ENCODE measurements around the gene BAG1.

The BAG1 gene

GRCh38 chr9:33255014-33255413, 9.5 kb downstream of the BAG1 start:
- no peak overlapping the region for H3K4me3 ChIP-seq (ENCODE audit: low read length)
- H3K36me3 ChIP-seq (ENCODE audit: insufficient read depth, low read length) = peaks cover 61% of the 10 kb centered on the region

DNA sequence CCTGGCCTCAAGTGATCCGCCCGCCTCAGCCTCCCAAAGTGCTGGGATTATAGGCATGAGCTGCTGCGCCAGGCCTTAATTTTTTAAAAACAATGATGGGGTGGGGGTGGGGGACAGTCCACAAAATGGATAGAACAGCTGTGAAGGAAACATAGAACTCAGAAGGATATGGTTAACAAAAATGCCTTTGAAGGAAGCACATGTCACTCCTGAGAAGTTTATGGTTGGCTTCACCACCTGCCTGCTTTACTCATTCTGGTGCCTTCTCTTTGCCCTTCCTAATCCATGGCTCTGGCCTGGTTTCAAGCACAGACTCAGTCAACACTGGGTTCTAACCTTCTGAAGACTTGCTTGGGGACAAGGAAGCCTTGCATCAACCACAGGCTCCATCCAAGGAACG, 10.3 kb downstream of the BAG1 start:
- H3K4me3 ChIP-seq (ENCODE audit: low read length) = no peak overlapping the region
- H3K27me3 ChIP-seq (ENCODE audit: control insufficient read depth, insufficient read depth, low read length) = no peaks in the 10 kb centered on the region
- H3K36me3 ChIP-seq (ENCODE audit: insufficient read depth, low read length) = peaks cover 53% of the 10 kb centered on the region
- H3K9ac ChIP-seq (ENCODE audit: low read depth, low read length) = no peak overlapping the region
- H3K4me1 ChIP-seq (ENCODE audit: control insufficient read depth, insufficient read depth, low read length) = peaks cover 6% of the 10 kb centered on the region
- H3K9me3 ChIP-seq (replicated peaks; ENCODE audit: low read length) = no peaks in the 10 kb centered on the region
- no peak overlapping the region for H3K4me2 ChIP-seq (ENCODE audit: low read length)

More at GRCh38 chr9:33255014-33255413, 9.5 kb downstream of the BAG1 start:
- peaks cover 6% of the 10 kb centered on the region for H3K4me1 ChIP-seq (ENCODE audit: control insufficient read depth, insufficient read depth, low read length)
- H3K27me3 ChIP-seq (ENCODE audit: control insufficient read depth, insufficient read depth, low read length) = no peaks in the 10 kb centered on the region
- H3K4me2 ChIP-seq (ENCODE audit: low read length) = no peak overlapping the region
- no peaks in the 10 kb centered on the region for H3K9me3 ChIP-seq (replicated peaks; ENCODE audit: low read length)
- no peak overlapping the region for H3K9ac ChIP-seq (ENCODE audit: low read depth, low read length)

DNA sequence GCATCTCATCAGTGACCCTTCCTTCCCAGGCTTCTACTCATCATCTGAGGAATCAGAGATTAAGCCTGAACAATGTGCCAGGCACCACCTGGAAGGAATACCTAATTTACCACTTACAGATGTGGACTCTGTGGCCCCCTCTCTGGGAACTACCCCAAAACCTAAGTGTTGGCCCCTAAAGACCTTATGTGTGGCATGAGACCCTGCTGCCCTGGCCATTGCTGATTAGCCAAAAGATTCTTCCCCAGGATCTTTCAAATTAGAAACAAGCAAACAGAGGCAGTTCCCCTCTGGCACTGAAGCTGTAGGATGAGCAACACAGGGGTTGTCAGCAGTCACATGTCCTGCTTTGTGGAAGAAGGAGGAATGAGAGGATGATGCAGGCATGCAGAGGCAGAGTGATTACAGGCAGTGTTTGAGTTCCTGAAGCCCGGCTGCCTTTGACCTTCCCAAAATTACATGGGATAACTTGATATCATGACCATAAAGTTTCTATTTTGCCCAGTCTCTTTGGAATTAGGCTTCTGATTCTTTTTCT, 14.0 kb downstream of the BAG1 start:
- H3K9me3 ChIP-seq (replicated peaks; ENCODE audit: low read length) = no peaks in the 10 kb centered on the region
- H3K4me2 ChIP-seq (ENCODE audit: low read length) = no peak overlapping the region
- no peak overlapping the region for H3K4me3 ChIP-seq (ENCODE audit: low read length)
- H3K9ac ChIP-seq (ENCODE audit: low read depth, low read length) = no peak overlapping the region
- H3K27me3 ChIP-seq (ENCODE audit: control insufficient read depth, insufficient read depth, low read length) = no peaks in the 10 kb centered on the region
- peaks cover 26% of the 10 kb centered on the region for H3K36me3 ChIP-seq (ENCODE audit: insufficient read depth, low read length)
- peaks cover 6% of the 10 kb centered on the region for H3K4me1 ChIP-seq (ENCODE audit: control insufficient read depth, insufficient read depth, low read length)

- Histone ChIP-seq H3K36me3 (ENCODE audit: insufficient read depth, low read length) (peaks cover 21% of the 10 kb centered on the region), H3K27me3 (ENCODE audit: control insufficient read depth, insufficient read depth, low read length) (no peaks in the 10 kb centered on the region)
These were observed 14.5 kb downstream of the BAG1 start for GRCh38 chr9:33249983-33250382.

DNA sequence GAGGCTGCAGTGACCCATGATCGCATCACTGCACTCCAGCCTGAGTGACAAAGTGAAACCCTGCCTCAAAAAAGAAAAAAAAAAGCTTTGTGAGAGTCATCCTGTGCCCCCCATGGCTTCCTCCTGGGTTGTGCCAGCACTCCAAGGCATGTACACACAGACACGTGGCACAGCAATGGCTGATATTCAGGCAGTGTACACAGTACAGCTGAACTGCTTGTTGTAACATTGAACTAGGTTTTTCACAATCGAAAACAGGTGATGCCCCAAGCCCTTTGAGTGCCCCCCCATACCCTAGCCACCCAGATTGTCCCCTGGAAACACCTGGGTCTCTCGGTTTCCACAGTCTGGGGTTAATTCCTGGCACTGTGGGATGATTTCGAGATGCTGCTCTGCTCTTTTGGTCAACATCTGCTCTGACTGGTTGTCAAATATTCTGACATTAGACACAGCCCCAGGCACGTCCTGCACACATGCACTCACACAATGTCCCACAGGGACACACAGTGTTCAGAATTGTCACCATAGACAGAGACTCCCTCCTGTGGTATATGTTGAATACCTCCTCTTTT, 15.3 kb downstream of the BAG1 start:
- Histone ChIP-seq H3K36me3 (ENCODE audit: insufficient read depth, low read length) (peaks cover 13% of the 10 kb centered on the region), H3K4me2 (ENCODE audit: low read length) (no peak overlapping the region), H3K4me3 (ENCODE audit: low read length) (no peak overlapping the region), H3K27me3 (ENCODE audit: control insufficient read depth, insufficient read depth, low read length) (no peaks in the 10 kb centered on the region), H3K9ac (ENCODE audit: low read depth, low read length) (no peak overlapping the region), H3K4me1 (ENCODE audit: control insufficient read depth, insufficient read depth, low read length) (peaks cover 6% of the 10 kb centered on the region), H3K9me3 (replicated peaks; ENCODE audit: low read length) (no peaks in the 10 kb centered on the region)

More at GRCh38 chr9:33249983-33250382, 14.5 kb downstream of the BAG1 start:
- H3K4me3 ChIP-seq (ENCODE audit: low read length) = no peak overlapping the region
- H3K4me1 ChIP-seq (ENCODE audit: control insufficient read depth, insufficient read depth, low read length) = peaks cover 6% of the 10 kb centered on the region
- no peaks in the 10 kb centered on the region for H3K9me3 ChIP-seq (replicated peaks; ENCODE audit: low read length)
- no peak overlapping the region for H3K9ac ChIP-seq (ENCODE audit: low read depth, low read length)
- H3K4me2 ChIP-seq (ENCODE audit: low read length) = no peak overlapping the region

GRCh38 chr9:33248606-33249005, 15.9 kb downstream of the BAG1 start:
- H3K9me3 ChIP-seq (replicated peaks; ENCODE audit: low read length) = no peaks in the 10 kb centered on the region
- H3K36me3 ChIP-seq (ENCODE audit: insufficient read depth, low read length) = peaks cover 12% of the 10 kb centered on the region
- peaks cover 6% of the 10 kb centered on the region for H3K4me1 ChIP-seq (ENCODE audit: control insufficient read depth, insufficient read depth, low read length)
- H3K27me3 ChIP-seq (ENCODE audit: control insufficient read depth, insufficient read depth, low read length) = no peaks in the 10 kb centered on the region
- H3K4me3 ChIP-seq (ENCODE audit: low read length) = no peak overlapping the region
- H3K4me2 ChIP-seq (ENCODE audit: low read length) = no peak overlapping the region
- H3K9ac ChIP-seq (ENCODE audit: low read depth, low read length) = no peak overlapping the region

GRCh38 chr9:33246269-33246860, 18.1 kb downstream of the BAG1 start:
- Histone ChIP-seq H3K36me3 (ENCODE audit: insufficient read depth, low read length) (peaks cover 3% of the 10 kb centered on the region), H3K27me3 (ENCODE audit: control insufficient read depth, insufficient read depth, low read length) (no peaks in the 10 kb centered on the region), H3K4me3 (ENCODE audit: low read length) (no peak overlapping the region), H3K9me3 (replicated peaks; ENCODE audit: low read length) (no peaks in the 10 kb centered on the region), H3K4me1 (ENCODE audit: control insufficient read depth, insufficient read depth, low read length) (peaks cover 6% of the 10 kb centered on the region), H3K4me2 (ENCODE audit: low read length) (no peak overlapping the region), H3K9ac (ENCODE audit: low read depth, low read length) (no peak overlapping the region)

GRCh38 chr9:33245341-33245740, 19.2 kb downstream of the BAG1 start:
- Histone ChIP-seq H3K27me3 (ENCODE audit: control insufficient read depth, insufficient read depth, low read length) (no peaks in the 10 kb centered on the region), H3K4me3 (ENCODE audit: low read length) (no peak overlapping the region), H3K9ac (ENCODE audit: low read depth, low read length) (no peak overlapping the region), H3K4me1 (ENCODE audit: control insufficient read depth, insufficient read depth, low read length) (peaks cover under 1% of the 10 kb centered on the region), H3K4me2 (ENCODE audit: low read length) (no peak overlapping the region), H3K36me3 (ENCODE audit: insufficient read depth, low read length) (peaks cover 3% of the 10 kb centered on the region), H3K9me3 (replicated peaks; ENCODE audit: low read length) (no peaks in the 10 kb centered on the region)

GRCh38 chr9:33244137-33244784, 20.2 kb downstream of the BAG1 start:
- no peaks in the 10 kb centered on the region for H3K27me3 ChIP-seq (ENCODE audit: control insufficient read depth, insufficient read depth, low read length)
- H3K4me3 ChIP-seq (ENCODE audit: low read length) = no peak overlapping the region
- H3K9ac ChIP-seq (ENCODE audit: low read depth, low read length) = no peak overlapping the region
- H3K4me2 ChIP-seq (ENCODE audit: low read length) = no peak overlapping the region
- H3K36me3 ChIP-seq (ENCODE audit: insufficient read depth, low read length) = peaks cover 3% of the 10 kb centered on the region
- no peaks in the 10 kb centered on the region for H3K9me3 ChIP-seq (replicated peaks; ENCODE audit: low read length)
- H3K4me1 ChIP-seq (ENCODE audit: control insufficient read depth, insufficient read depth, low read length) = peaks cover 4% of the 10 kb centered on the region

- H3K9ac ChIP-seq (ENCODE audit: low read depth, low read length) = no peak overlapping the region
- no peaks in the 10 kb centered on the region for H3K36me3 ChIP-seq (ENCODE audit: insufficient read depth, low read length)
- peaks cover 4% of the 10 kb centered on the region for H3K4me1 ChIP-seq (ENCODE audit: control insufficient read depth, insufficient read depth, low read length)
- H3K4me3 ChIP-seq (ENCODE audit: low read length) = no peak overlapping the region
- H3K9me3 ChIP-seq (replicated peaks; ENCODE audit: low read length) = no peaks in the 10 kb centered on the region
- no peak overlapping the region for H3K4me2 ChIP-seq (ENCODE audit: low read length)
- H3K27me3 ChIP-seq (ENCODE audit: control insufficient read depth, insufficient read depth, low read length) = no peaks in the 10 kb centered on the region
These were observed 21.8 kb downstream of the BAG1 start for GRCh38 chr9:33242609-33243134.

- H3K9me3 ChIP-seq (replicated peaks; ENCODE audit: low read length) = no peaks in the 10 kb centered on the region
- H3K4me2 ChIP-seq (ENCODE audit: low read length) = no peak overlapping the region
- no peaks in the 10 kb centered on the region for H3K36me3 ChIP-seq (ENCODE audit: insufficient read depth, low read length)
- H3K9ac ChIP-seq (ENCODE audit: low read depth, low read length) = no peak overlapping the region
- H3K4me3 ChIP-seq (ENCODE audit: low read length) = no peak overlapping the region
- H3K4me1 ChIP-seq (ENCODE audit: control insufficient read depth, insufficient read depth, low read length) = peaks cover 4% of the 10 kb centered on the region
- H3K27me3 ChIP-seq (ENCODE audit: control insufficient read depth, insufficient read depth, low read length) = no peaks in the 10 kb centered on the region
These were observed 23.2 kb downstream of the BAG1 start for GRCh38 chr9:33241298-33241697.

Measured in skeletal muscle satellite cell (primary cell).